Lung microvascular endothelial cell (primary cell): ENCODE measurements around the gene AP3M1. TPM values are rescaled to one million over a fixed set of nuclear protein-coding genes. Genes with fewer than 3 reads are reported as not detected.
A peak's percentile ranks its signal among the peaks of the same experiment; 100 is the strongest.

Experiments used
- DNase-seq, 2 donors: peaks; one replicate each; pipeline versions ENCODE4 v3.0.0 to v3.0.0-alpha.2; 2010; ENCODE audit warnings: low read depth in 2 of 2
- total RNA-seq: library from RNA; depleted of rRNA; stranded (reverse); fragments of >200 nt; gene quantifications from 2 replicates; pipeline ENCODE4 v1.2.1, GENCODE V29; 2014

Gene AP3M1
- total RNA-seq, 1 donor from 2014 or later, result 22.8 TPM

GRCh38 chr10:74079936-74080590 is 70.6 kb downstream of the AP3M1 start:
- peak in 1 of 2 donors; percentile 57 for DNase-seq

DNA sequence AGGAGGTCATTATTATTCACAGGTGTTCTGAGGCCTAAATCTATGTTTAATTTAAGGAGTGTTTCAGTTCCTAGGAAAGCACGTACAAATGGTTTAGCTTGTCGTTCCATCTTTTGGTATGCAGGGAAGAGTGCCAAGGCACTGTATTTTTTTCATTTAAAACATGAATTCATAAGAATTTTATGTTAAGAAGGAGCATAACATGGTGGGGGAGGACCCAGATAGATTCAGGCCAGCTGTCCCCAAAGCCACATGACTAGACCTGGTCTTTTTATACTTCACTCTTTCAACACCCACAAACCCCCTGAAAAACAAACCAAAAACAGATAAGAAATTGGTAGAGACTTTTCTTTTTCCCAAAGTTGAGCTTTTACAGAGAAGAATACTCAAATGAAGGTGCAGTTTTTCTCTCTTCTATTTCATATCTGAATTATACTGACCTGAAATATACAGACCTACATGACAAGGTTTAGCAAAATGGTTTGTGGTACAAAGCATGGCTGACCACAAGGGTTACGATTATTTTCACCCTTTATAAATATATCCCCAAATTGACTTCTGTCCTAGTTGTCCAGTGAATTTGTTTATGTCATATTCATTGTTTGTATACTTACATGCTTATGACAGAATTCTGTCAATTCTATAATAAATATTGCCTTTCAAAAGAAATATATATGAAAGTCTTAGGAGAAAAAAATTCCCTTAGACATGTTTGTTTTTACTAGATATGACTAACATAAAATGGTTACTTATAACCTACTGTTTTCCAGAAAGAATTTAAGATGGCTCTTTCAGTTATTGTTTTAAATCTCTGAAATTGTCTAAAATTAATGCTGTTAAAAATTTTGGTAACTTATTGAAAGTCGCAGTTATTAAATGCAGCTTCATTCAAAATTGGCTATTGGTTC is 71.3 kb downstream of the AP3M1 start:
- no peak for DNase-seq

DNA sequence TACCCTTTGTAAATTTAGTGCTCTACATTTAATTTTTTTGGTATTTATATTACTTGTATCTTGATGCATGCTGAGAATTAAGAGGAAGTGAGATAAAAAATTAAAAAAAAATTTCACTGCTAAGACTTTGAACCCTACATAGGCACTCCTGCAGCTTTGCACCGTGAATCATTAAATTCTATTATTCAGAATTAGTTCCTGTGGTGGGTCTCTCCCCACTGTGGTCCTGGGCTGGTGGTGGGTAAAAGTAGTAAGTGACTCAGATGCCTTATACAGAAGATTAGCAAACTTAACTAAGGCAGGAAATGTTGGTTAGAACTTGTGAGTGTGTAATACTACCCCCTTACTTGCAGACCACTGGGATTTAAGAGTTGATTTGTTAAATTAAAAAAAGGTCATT is 72.6 kb downstream of the AP3M1 start:
- peak in 1 of 2 donors; percentile 65 for DNase-seq

DNA sequence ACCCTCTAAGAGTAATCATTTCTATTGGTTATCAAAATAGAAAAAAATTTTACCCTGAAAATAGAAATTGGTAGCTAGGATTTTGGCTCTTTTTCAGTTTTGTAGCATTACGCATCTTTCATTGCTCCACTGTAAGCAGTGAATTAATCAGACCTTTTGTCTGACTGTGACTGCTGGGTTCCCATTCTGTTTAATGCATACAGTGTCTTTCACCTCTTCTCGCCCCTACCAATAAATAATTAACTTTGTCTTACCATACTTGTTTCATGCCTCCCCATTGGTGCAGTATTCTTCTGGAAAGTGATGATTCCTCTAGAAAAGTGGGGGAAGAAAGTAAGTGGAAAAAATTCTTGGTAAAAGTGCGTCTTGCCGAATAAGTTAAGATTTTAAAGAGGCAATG is 73.2 kb downstream of the AP3M1 start:
- DNase-seq, result no peak

- DNase-seq, result no peak
Observed at GRCh38 chr10:74076961-74077360, 73.7 kb downstream of the AP3M1 start.

- no peak for DNase-seq
Observed at GRCh38 chr10:74075906-74076305, 74.7 kb downstream of the AP3M1 start.

DNA sequence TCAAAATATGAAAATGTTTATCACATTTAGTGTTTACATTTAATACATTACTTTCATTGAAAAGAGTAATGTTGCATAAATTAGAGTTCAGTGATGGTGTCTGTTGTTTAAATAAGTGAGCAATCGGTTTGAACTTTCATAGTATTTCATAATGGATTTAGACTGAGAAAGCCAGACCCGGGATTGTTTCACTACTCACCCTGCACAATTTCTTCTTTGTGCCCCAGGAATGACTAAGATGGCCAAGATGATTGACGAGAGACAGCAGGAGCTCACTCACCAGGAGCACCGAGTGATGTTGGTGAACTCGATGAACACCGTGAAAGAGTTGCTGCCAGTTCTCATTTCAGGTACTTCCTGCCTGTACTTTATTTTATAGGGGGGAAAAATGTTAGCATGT is 78.1 kb downstream of the AP3M1 start:
- peak in 1 of 2 donors; percentile 16 for DNase-seq

- peak; percentile 93 to 94 for DNase-seq
Observed at GRCh38 chr10:74071157-74071556, 79.5 kb downstream of the AP3M1 start.

Other genes with a start within 250 kb of the AP3M1 start
- 1.6 and 12.4 TPM in 2 replicates for gene PLAU, start 239.7 kb downstream of the AP3M1 start, total RNA-seq
- gene VCL, start 152.7 kb downstream of the AP3M1 start, total RNA-seq, result 41.7 and 53.0 TPM in 2 replicates
- gene ADK, start 393 bp upstream of the AP3M1 start, total RNA-seq, result 6.2 and 14.2 TPM in 2 replicates